ENCODE results near the gene ABCB11. TPM values are rescaled to one million over a fixed set of nuclear protein-coding genes. Genes with fewer than 3 reads are reported as not detected.
"Not testable (repeated sequence)": the region's sequence is repeated elsewhere in the genome, so short reads cannot be mapped to it uniquely, and the experiment has no call there.

ABCB11 gene
- total and polyA plus RNA-seq, 7 donors = under 0.01 to 0.93 (median 0.55) TPM; not detected in 2

- TF ChIP-seq POLR2A (IDR thresholded peaks at IDR 0.05) (no peak), CTCF (IDR thresholded peaks at IDR 0.05) (no peak), POLR2AphosphoS5 (IDR thresholded peaks at IDR 0.05) (no peak), EP300 (IDR thresholded peaks at IDR 0.05) (no peak)
- H3K27me3 ChIP-seq = no peaks in the 10 kb centered on the region
- H3K9me3 ChIP-seq = no peaks in the 10 kb centered on the region
- intact Hi-C loops (cut with DNase I) = no loop called here
- DNase-seq = no peak
- H3K27ac ChIP-seq = no peak overlapping the region
- no peaks in the 10 kb centered on the region for H3K36me3 ChIP-seq
- no peaks in the 10 kb centered on the region for H3K4me1 ChIP-seq
- H3K4me3 ChIP-seq = no peak overlapping the region
Measured at GRCh38 chr2:168941297-168941696, 89.8 kb downstream of the ABCB11 start.

- intact Hi-C loops (cut with DNase I) = no loop called here
- H3K36me3 ChIP-seq = no peaks in the 10 kb centered on the region
- H3K4me3 ChIP-seq = no peak overlapping the region
- no peaks in the 10 kb centered on the region for H3K9me3 ChIP-seq
- DNase-seq = no peak
- H3K27me3 ChIP-seq = no peaks in the 10 kb centered on the region
- WGBS, 2 donors = 84 to 87% methylated on average over 4 of the region's 4 CpGs
- no peaks in the 10 kb centered on the region for H3K4me1 ChIP-seq
- H3K27ac ChIP-seq = no peak overlapping the region
- no peak for TF ChIP-seq POLR2AphosphoS5 (IDR thresholded peaks at IDR 0.05)
- TF ChIP-seq CTCF (IDR thresholded peaks at IDR 0.05) = no peak
- TF ChIP-seq POLR2A (IDR thresholded peaks at IDR 0.05) = no peak
- TF ChIP-seq EP300 (IDR thresholded peaks at IDR 0.05) = no peak
Measured at GRCh38 chr2:168939918-168940317, 91.2 kb downstream of the ABCB11 start.

GRCh38 chr2:168939061-168939460 is 92.1 kb downstream of the ABCB11 start:
- no peak for TF ChIP-seq POLR2AphosphoS5 (IDR thresholded peaks at IDR 0.05)
- TF ChIP-seq POLR2A (IDR thresholded peaks at IDR 0.05) = no peak
- TF ChIP-seq EP300 (IDR thresholded peaks at IDR 0.05) = no peak
- TF ChIP-seq CTCF (IDR thresholded peaks at IDR 0.05) = no peak
- Histone ChIP-seq H3K4me1 (no peaks in the 10 kb centered on the region), H3K27me3 (no peaks in the 10 kb centered on the region), H3K36me3 (no peaks in the 10 kb centered on the region), H3K4me3 (no peak overlapping the region), H3K27ac (no peak overlapping the region), H3K9me3 (no peaks in the 10 kb centered on the region)
- intact Hi-C loops (cut with DNase I) = no loop called here
- no peak for DNase-seq
- 92 to 98% methylated on average over 1 of the region's 1 CpG for WGBS, 2 donors

GRCh38 chr2:168935810-168936581 is 95.1 kb downstream of the ABCB11 start:
- intact Hi-C loops (cut with DNase I) = no loop called here
- TF ChIP-seq POLR2A (IDR thresholded peaks at IDR 0.05) (no peak), POLR2AphosphoS5 (IDR thresholded peaks at IDR 0.05) (no peak), CTCF (IDR thresholded peaks at IDR 0.05) (no peak), EP300 (IDR thresholded peaks at IDR 0.05) (no peak)
- H3K36me3 ChIP-seq = no peaks in the 10 kb centered on the region
- H3K27ac ChIP-seq = no peak overlapping the region
- no peak for DNase-seq
- no peaks in the 10 kb centered on the region for H3K4me1 ChIP-seq
- no peak overlapping the region for H3K4me3 ChIP-seq
- no peaks in the 10 kb centered on the region for H3K27me3 ChIP-seq
- WGBS, 2 donors = 79 to 87% methylated on average over 14 of the region's 14 CpGs
- no peaks in the 10 kb centered on the region for H3K9me3 ChIP-seq

GRCh38 chr2:168934826-168935225 is 96.3 kb downstream of the ABCB11 start:
- no peaks in the 10 kb centered on the region for H3K27me3 ChIP-seq
- DNase-seq = no peak
- WGBS, 2 donors = 91 to 92% methylated on average over 2 of the region's 2 CpGs
- intact Hi-C loops (cut with DNase I) = no loop called here
- H3K4me3 ChIP-seq = no peak overlapping the region
- no peaks in the 10 kb centered on the region for H3K36me3 ChIP-seq
- TF ChIP-seq POLR2A (IDR thresholded peaks at IDR 0.05) (no peak), POLR2AphosphoS5 (IDR thresholded peaks at IDR 0.05) (no peak), EP300 (IDR thresholded peaks at IDR 0.05) (no peak), CTCF (IDR thresholded peaks at IDR 0.05) (no peak)
- H3K9me3 ChIP-seq = no peaks in the 10 kb centered on the region
- H3K4me1 ChIP-seq = no peaks in the 10 kb centered on the region
- H3K27ac ChIP-seq = no peak overlapping the region

GRCh38 chr2:168932174-168932573 is 99.0 kb downstream of the ABCB11 start:
- 93 to 95% methylated on average over 4 of the region's 4 CpGs for WGBS, 2 donors

More at GRCh38 chr2:168932174-168932573, 99.0 kb downstream of the ABCB11 start:
- H3K4me3 ChIP-seq; intact Hi-C loops (cut with DNase I); DNase-seq; H3K27ac ChIP-seq; H3K4me1 ChIP-seq; H3K36me3 ChIP-seq; H3K27me3 ChIP-seq; H3K9me3 ChIP-seq: not testable (repeated sequence)

All from sigmoid colon (tissue), 7 donors.